Breast epithelium (tissue), 4 donors: ENCODE results near the gene TNS4. TPM values are rescaled to one million over a fixed set of nuclear protein-coding genes. Genes with fewer than 3 reads are reported as not detected.

ENCODE experiments used
- DNase-seq, 2 donors: peaks; one replicate each; pipeline ENCODE4 v3.0.0-alpha.2; 2019; ENCODE audit warnings: low spot score in 2 of 2
- H3K27ac ChIP-seq, 2 donors: fragments of 200-600 bp; sonication (generic) in 1 of 2; one replicate each; pipeline ENCODE4 v1.5.1; 2016 to 2019; ENCODE audit warnings: mild to moderate bottlenecking in 1 of 2
- H3K27me3 ChIP-seq, 2 donors: fragments of 200-600 bp; sonication (generic) in 1 of 2; one replicate each; pipeline versions ENCODE4 v1.5.1 to v1.6.0; 2017 to 2019; ENCODE audit warnings: control low read depth in 1 of 2, mild to moderate bottlenecking in 1 of 2
- H3K36me3 ChIP-seq: fragments of 200-600 bp; one replicate; pipeline ENCODE4 v1.5.1; 2019
- H3K4me1 ChIP-seq, 2 donors: fragments of 200-600 bp; sonication (generic); one replicate each; pipeline ENCODE4 v1.5.1; 2016 to 2019; ENCODE audit warnings: control low read depth in 1 of 2
- H3K4me3 ChIP-seq, 3 donors: fragments of 200-600 bp; sonication (generic); 1 replicate in 2 of 3; 2 replicates in 1 of 3; pipeline ENCODE4 v1.5.1; 2016 to 2019; ENCODE audit warnings: mild to moderate bottlenecking in 3 of 3, moderate library complexity in 2 of 3
- H3K9me3 ChIP-seq, 2 donors: fragments of 200-600 bp; sonication (generic) in 1 of 2; one replicate each; pipeline ENCODE4 v1.5.1; 2016 to 2019; ENCODE audit warnings: control low read depth in 1 of 2
- POLR2A ChIP-seq: fragments of 450-650 bp; IDR thresholded peaks from one replicate; pipeline ENCODE4 v1.6.1; 2016; ENCODE audit warnings: antibody characterized with exemption, mild to moderate bottlenecking, moderate library complexity
- POLR2AphosphoS5 ChIP-seq, 3 donors: sonication (generic); formaldehyde crosslinking; IDR thresholded peaks; one replicate each; pipeline ENCODE4 v1.6.1; 2017; ENCODE audit warnings: antibody characterized with exemption in 3 of 3
- intact Hi-C: fragments of 100-400 bp; cut with DNase I; formaldehyde crosslinking; loops from one replicate; pipeline ENCODE4 v1.15.1; 2023; ENCODE audit warnings: low total_unique reads
- total RNA-seq, 3 donors: library from RNA; depleted of rRNA; stranded (reverse); fragments of >200 nt; gene quantifications; one replicate each; pipeline ENCODE4 v1.1.0, GENCODE V29; 2016
- TF ChIP-seq, protein P1 (sequence below), 3 donors: fragments of 450-650 bp; IDR thresholded peaks; one replicate each; pipeline ENCODE4 v1.5.1; 2016 to 2017; ENCODE audit warnings: antibody characterized with exemption in 3 of 3, mild to moderate bottlenecking in 3 of 3, moderate library complexity in 3 of 3

The TNS4 gene
- total RNA-seq, 3 donors from 2014 or later = 30.5 to 52.2 TPM; not detected in 1

GRCh38 chr17:40427002-40427491 is 74.4 kb downstream of the TNS4 start:
- Histone ChIP-seq H3K9me3 (no peaks in the 10 kb centered on the region), H3K4me3 (no peak overlapping the region), H3K36me3 (no peaks in the 10 kb centered on the region), H3K27ac (no peak overlapping the region), H3K27me3 (no peaks in the 10 kb centered on the region), H3K4me1 (no peaks in the 10 kb centered on the region)
- TF ChIP-seq POLR2AphosphoS5 (IDR thresholded peaks at IDR 0.05) (no peak), POLR2A (no peak)
- TF ChIP-seq, protein P1, sequence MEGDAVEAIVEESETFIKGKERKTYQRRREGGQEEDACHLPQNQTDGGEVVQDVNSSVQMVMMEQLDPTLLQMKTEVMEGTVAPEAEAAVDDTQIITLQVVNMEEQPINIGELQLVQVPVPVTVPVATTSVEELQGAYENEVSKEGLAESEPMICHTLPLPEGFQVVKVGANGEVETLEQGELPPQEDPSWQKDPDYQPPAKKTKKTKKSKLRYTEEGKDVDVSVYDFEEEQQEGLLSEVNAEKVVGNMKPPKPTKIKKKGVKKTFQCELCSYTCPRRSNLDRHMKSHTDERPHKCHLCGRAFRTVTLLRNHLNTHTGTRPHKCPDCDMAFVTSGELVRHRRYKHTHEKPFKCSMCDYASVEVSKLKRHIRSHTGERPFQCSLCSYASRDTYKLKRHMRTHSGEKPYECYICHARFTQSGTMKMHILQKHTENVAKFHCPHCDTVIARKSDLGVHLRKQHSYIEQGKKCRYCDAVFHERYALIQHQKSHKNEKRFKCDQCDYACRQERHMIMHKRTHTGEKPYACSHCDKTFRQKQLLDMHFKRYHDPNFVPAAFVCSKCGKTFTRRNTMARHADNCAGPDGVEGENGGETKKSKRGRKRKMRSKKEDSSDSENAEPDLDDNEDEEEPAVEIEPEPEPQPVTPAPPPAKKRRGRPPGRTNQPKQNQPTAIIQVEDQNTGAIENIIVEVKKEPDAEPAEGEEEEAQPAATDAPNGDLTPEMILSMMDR (IDR thresholded peaks at IDR 0.05) = no peak
- intact Hi-C loops = no loop called here
- DNase-seq = no peak

Other genes starting within 250 kb of the TNS4 start
- under 1 TPM; 0.29 to 0.98 (median 0.80) TPM for gene CDC6, start 213.7 kb downstream of the TNS4 start, total RNA-seq
- 10 to 100 TPM; 14.2 to 31.2 (median 25.2) TPM for gene RARA, start 192.4 kb downstream of the TNS4 start, total RNA-seq
- gene GJD3, start 136.9 kb downstream of the TNS4 start, total RNA-seq = not detected
- gene TOP2A, start 83.7 kb downstream of the TNS4 start, total RNA-seq = 1 to 10 TPM; 2.0 to 6.4 (median 2.5) TPM
- gene IGFBP4, start 58.2 kb downstream of the TNS4 start, total RNA-seq = 100 to 1,000 TPM; 191 to 893 (median 278) TPM
- gene CCR7, start 63.8 kb upstream of the TNS4 start, total RNA-seq = 1 to 10 TPM in 1 of 3 donors, under 1 TPM in 2; 0.16 to 1.0 (median 0.33) TPM
- gene SMARCE1, start 146.2 kb upstream of the TNS4 start, total RNA-seq = 100 to 1,000 TPM in 1 of 3 donors, 10 to 100 TPM in 2; 91.4 to 122 (median 98.4) TPM
- gene KRT222, start 163.6 kb upstream of the TNS4 start, total RNA-seq = 1 to 10 TPM in 2 of 3 donors, under 1 TPM in 1; 0.80 to 1.3 (median 1.0) TPM
- gene KRT24, start 202.1 kb upstream of the TNS4 start, total RNA-seq = not detected